K562 (cell line): ENCODE results near the gene RPS6KA4. TPM values are rescaled to one million over a fixed set of nuclear protein-coding genes. Genes with fewer than 3 reads are reported as not detected.

Source experiments
- ESRRA ChIP-seq: fragments of 450-650 bp; IDR thresholded peaks from 2 replicates; pipeline ENCODE4 v1.6.1; 2014; ENCODE audit warnings: low read depth, mild to moderate bottlenecking, moderate library complexity, borderline replicate concordance
- HMGN3 ChIP-seq: IDR thresholded peaks from 2 replicates; pipeline ENCODE4 v1.6.1; 2011; ENCODE audit warnings: borderline replicate concordance, low read depth, mild to moderate bottlenecking, mixed read lengths, low read length; ENCODE audit not compliant: insufficient read length; ENCODE audit errors: extremely low read depth
- NR2C1 ChIP-seq, 2 experiments: fragments of 450-650 bp; IDR thresholded peaks; 2 replicates each; pipeline ENCODE4 v1.6.1; 2017; ENCODE audit warnings: mild to moderate bottlenecking in 2 of 2, antibody characterized with exemption in 1 of 2, inconsistent platforms in 1 of 2, missing compliant biosample characterization in 1 of 2, missing genetic modification characterization in 1 of 2
- SPI1 ChIP-seq: IDR thresholded peaks from 2 replicates; pipeline ENCODE4 v1.6.1; 2011; ENCODE audit warnings: low read depth, low read length, control low read depth, borderline replicate concordance
- ZBTB7A ChIP-seq: IDR thresholded peaks from 2 replicates; pipeline ENCODE4 v1.6.1; 2011; ENCODE audit warnings: low read depth, mild to moderate bottlenecking, low read length, moderate library complexity, borderline replicate concordance; ENCODE audit not compliant: control insufficient read depth
- ZFX ChIP-seq: sonication (generic); formaldehyde crosslinking; IDR thresholded peaks from 2 replicates; pipeline ENCODE4 v1.8.0; 2022; ENCODE audit warnings: mild to moderate bottlenecking, missing genetic modification reagents, moderate library complexity
- polyA plus RNA-seq, 8 experiments: library from polyadenylated mRNA; depleted of rRNA in 4 of 8; stranded (reverse) in 5 of 8; unstranded in 3 of 8; fragments of >200 nt; fragmentation: Nextera tagmentation in 2 of 8; fragmentation: Illumina TruSeq in 1 of 8; extraction: Ambion mirVana in 2 of 8; extraction: Trizol in 1 of 8; gene quantifications; 2 replicates each; pipeline versions ENCODE4 v1.2.1 to v1.2.3, GENCODE V29; 2011 to 2014; ENCODE audit warnings: inconsistent platforms in 1 of 8, missing spikeins in 1 of 8
- total RNA-seq, 7 experiments: library from RNA; depleted of rRNA in 6 of 7; stranded (reverse); fragments of >200 nt in 6 of 7; fragmentation: Illumina TruSeq in 2 of 7; extraction: Trizol in 2 of 7; gene quantifications; 2 replicates each; pipeline versions ENCODE4 v1.2.1 to v1.2.3, GENCODE V29; 2011 to 2021; ENCODE audit warnings: low replicate concordance in 1 of 7
- TF ChIP-seq, protein P1 (sequence below): fragments of 250-450 bp; sonication (Bioruptor Pico); IDR thresholded peaks from 2 replicates; pipeline ENCODE4 v1.5.0; 2021
- TF ChIP-seq, protein P2 (sequence below): sonication (generic); formaldehyde crosslinking; IDR thresholded peaks from 2 replicates; pipeline ENCODE4 v1.8.1; 2023; ENCODE audit warnings: mild to moderate bottlenecking, missing genetic modification reagents
- TF ChIP-seq, protein P3 (sequence below), 3 experiments: IDR thresholded peaks in 2 of 3; conservative IDR thresholded peaks in 1 of 3; 2 replicates each; pipeline ENCODE4 v1.5.1; 2011 to 2012; ENCODE audit warnings: low read length in 3 of 3, mild to moderate bottlenecking in 3 of 3, control low read depth in 2 of 3, improper control_type of control experiment in 1 of 3, inconsistent platforms in 1 of 3, low read depth in 1 of 3, mixed read lengths in 1 of 3, moderate library complexity in 1 of 3; ENCODE audit not compliant: insufficient read depth in 2 of 3

Gene RPS6KA4
- total and polyA plus RNA-seq, 9 of the 15 experiments (the other 6 are each of a cell fraction or from before 2014, with no cell fraction given), result 0.15 to 23.8 (median 9.8) TPM

DNA sequence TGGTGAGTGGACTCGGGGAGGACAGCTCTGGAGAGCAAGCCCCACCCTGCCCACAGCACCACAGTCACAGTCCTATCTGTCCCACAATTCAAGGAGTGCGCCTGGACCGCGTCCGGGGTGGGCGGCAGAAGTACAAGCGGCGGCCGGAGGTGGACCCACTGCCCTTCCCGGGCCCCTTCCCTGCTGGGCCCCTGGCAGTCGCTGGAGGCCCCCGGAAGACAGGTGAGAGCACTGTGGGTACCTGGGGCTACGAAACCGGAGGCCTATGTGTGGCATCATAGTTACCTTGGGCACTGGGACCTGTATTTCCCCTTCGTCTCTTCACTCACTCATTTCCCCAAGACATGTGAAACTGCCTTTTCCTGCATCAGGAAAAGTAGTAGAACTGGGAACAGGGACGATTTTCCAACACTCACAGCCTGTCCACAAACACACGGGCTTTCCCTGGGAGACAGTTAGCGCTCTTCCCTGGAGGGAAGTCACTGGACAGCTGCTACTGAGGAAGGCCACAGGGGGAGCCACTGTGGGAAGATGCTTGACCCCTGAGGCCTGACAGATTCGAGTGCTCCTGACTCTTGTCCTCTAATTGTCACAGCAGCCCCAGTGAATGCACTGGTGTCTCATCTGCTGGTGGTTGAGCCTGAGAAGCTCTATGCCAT is 44.7 kb upstream of the RPS6KA4 start (continued):
- TF ChIP-seq, protein P1, sequence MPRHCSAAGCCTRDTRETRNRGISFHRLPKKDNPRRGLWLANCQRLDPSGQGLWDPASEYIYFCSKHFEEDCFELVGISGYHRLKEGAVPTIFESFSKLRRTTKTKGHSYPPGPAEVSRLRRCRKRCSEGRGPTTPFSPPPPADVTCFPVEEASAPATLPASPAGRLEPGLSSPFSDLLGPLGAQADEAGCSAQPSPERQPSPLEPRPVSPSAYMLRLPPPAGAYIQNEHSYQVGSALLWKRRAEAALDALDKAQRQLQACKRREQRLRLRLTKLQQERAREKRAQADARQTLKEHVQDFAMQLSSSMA (CRISPR knock-in tag), result no peak
- TF ChIP-seq NR2C1 (IDR thresholded peaks at IDR 0.05), result peak; percentile 49
- TF ChIP-seq NR2C1 (tag; IDR thresholded peaks at IDR 0.05), result no peak
- TF ChIP-seq, protein P2, sequence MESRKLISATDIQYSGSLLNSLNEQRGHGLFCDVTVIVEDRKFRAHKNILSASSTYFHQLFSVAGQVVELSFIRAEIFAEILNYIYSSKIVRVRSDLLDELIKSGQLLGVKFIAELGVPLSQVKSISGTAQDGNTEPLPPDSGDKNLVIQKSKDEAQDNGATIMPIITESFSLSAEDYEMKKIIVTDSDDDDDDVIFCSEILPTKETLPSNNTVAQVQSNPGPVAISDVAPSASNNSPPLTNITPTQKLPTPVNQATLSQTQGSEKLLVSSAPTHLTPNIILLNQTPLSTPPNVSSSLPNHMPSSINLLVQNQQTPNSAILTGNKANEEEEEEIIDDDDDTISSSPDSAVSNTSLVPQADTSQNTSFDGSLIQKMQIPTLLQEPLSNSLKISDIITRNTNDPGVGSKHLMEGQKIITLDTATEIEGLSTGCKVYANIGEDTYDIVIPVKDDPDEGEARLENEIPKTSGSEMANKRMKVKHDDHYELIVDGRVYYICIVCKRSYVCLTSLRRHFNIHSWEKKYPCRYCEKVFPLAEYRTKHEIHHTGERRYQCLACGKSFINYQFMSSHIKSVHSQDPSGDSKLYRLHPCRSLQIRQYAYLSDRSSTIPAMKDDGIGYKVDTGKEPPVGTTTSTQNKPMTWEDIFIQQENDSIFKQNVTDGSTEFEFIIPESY (CRISPR knock-in tag), result peak; percentile 84
- TF ChIP-seq ZBTB7A, result 0 out of 2 replicates have a peak, but pooled peaks have one; percentile 21
- peak; percentile 18; the same call in 1 of the 2 replicates for TF ChIP-seq ESRRA
- TF ChIP-seq ZFX, result no peak
- TF ChIP-seq, protein P3, sequence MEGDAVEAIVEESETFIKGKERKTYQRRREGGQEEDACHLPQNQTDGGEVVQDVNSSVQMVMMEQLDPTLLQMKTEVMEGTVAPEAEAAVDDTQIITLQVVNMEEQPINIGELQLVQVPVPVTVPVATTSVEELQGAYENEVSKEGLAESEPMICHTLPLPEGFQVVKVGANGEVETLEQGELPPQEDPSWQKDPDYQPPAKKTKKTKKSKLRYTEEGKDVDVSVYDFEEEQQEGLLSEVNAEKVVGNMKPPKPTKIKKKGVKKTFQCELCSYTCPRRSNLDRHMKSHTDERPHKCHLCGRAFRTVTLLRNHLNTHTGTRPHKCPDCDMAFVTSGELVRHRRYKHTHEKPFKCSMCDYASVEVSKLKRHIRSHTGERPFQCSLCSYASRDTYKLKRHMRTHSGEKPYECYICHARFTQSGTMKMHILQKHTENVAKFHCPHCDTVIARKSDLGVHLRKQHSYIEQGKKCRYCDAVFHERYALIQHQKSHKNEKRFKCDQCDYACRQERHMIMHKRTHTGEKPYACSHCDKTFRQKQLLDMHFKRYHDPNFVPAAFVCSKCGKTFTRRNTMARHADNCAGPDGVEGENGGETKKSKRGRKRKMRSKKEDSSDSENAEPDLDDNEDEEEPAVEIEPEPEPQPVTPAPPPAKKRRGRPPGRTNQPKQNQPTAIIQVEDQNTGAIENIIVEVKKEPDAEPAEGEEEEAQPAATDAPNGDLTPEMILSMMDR (IDR thresholded peaks at IDR 0.05 in 2 of 3, conservative IDR thresholded peaks at IDR 0.05 in 1 of 3; ENCODE audit: insufficient read depth in 2 of 3, low read depth in 1 of 3, low read length in 3 of 3), result peak; percentile 34 to 53 (median 44); a peak in 5 of 6 replicates
- peak; percentile 10 for TF ChIP-seq HMGN3
- peak; percentile 58 for TF ChIP-seq SPI1
